ENCODE measurements around the gene MEA1. TPM values are rescaled to one million over a fixed set of nuclear protein-coding genes. Genes with fewer than 3 reads are reported as not detected.

MEA1 gene
- total and polyA plus RNA-seq, 2 experiments from 2014 or later, result 70.5 to 205 TPM

GRCh38 chr6:43060034-43060754 is 46.4 kb upstream of the MEA1 start:
- Histone ChIP-seq H4K20me1 (replicated peaks; ENCODE audit: insufficient read depth) (no peaks in the 10 kb centered on the region), H2AFZ (peak overlapping the region; percentile 86), H3K36me3 (ENCODE audit: insufficient read depth) (peaks cover 5% of the 10 kb centered on the region; the same call in 1 of the 2 replicates), H3K9me2 (ENCODE audit: insufficient read depth) (no peaks in the 10 kb centered on the region), H3F3A (replicated peaks; ENCODE audit: low read depth) (peaks cover 8% of the 10 kb centered on the region), H3K27me3 (ENCODE audit: insufficient read depth) (no peaks in the 10 kb centered on the region), H3K27ac (ENCODE audit: low read depth) (peak overlapping the region; percentile 71; the same call in 1 of the 2 replicates), H3K4me2 (peak overlapping the region; percentile 90), H3K79me2 (replicated peaks; ENCODE audit: insufficient read depth) (peaks cover 28% of the 10 kb centered on the region), H3K4me3 (peak overlapping the region; percentile 100), H3K4me1 (ENCODE audit: insufficient read depth) (peaks cover 9% of the 10 kb centered on the region)
- Mint-ChIP-seq H3K36me3 (ENCODE audit: low read depth) (peaks cover 21% of the 10 kb centered on the region), H3K27ac (peak overlapping the region; percentile 99), H3K4me3 (peak overlapping the region; percentile 97), H3K9me3 (no peaks in the 10 kb centered on the region; the same call in 1 of the 3 replicates), H3K27me3 (ENCODE audit: insufficient read depth, low read depth, poor library complexity) (peaks cover 14% of the 10 kb centered on the region), H3K4me1 (peaks cover 28% of the 10 kb centered on the region)
- no peak for TF ChIP-seq ZNF114 (CRISPR knock-in tag; IDR thresholded peaks at IDR 0.05)
- no peak for TF ChIP-seq ETS1 (IDR thresholded peaks at IDR 0.05)
- TF ChIP-seq EZH2phosphoT487 (IDR thresholded peaks at IDR 0.05; ENCODE audit: unreplicated experiment), result no peak
- no peak for TF ChIP-seq ZNF331 (CRISPR knock-in tag; IDR thresholded peaks at IDR 0.05; ENCODE audit: low read depth)
- no peak for TF ChIP-seq CTCF (conservative IDR thresholded peaks at IDR 0.05; ENCODE audit: low read depth in 2 of 2)
- no peak for TF ChIP-seq STAT1 (IDR thresholded peaks at IDR 0.05; ENCODE audit: unreplicated experiment)
- no peak for TF ChIP-seq EZH2 (IDR thresholded peaks at IDR 0.05; ENCODE audit: low read depth, unreplicated experiment)
- no peak for TF ChIP-seq ZNF462 (CRISPR knock-in tag; IDR thresholded peaks at IDR 0.05)
- no peak for TF ChIP-seq JUNB (IDR thresholded peaks at IDR 0.05; ENCODE audit: unreplicated experiment)
- no peak for TF ChIP-seq CREB1 (CRISPR knock-in tag; IDR thresholded peaks at IDR 0.05; ENCODE audit: low read depth)
- TF ChIP-seq NANOG (IDR thresholded peaks at IDR 0.05; ENCODE audit: borderline replicate concordance), result no peak
- no peak for TF ChIP-seq REST (IDR thresholded peaks at IDR 0.05; ENCODE audit: unreplicated experiment)
- TF ChIP-seq POLR2AphosphoS5 (IDR thresholded peaks at IDR 0.05; ENCODE audit: low read depth), result no peak
- ATAC-seq, result peak; percentile 52
- peak; percentile 66 for DNase-seq (ENCODE audit: low spot score)
